Measurements from ENCODE around the gene MRPL4.

DNA sequence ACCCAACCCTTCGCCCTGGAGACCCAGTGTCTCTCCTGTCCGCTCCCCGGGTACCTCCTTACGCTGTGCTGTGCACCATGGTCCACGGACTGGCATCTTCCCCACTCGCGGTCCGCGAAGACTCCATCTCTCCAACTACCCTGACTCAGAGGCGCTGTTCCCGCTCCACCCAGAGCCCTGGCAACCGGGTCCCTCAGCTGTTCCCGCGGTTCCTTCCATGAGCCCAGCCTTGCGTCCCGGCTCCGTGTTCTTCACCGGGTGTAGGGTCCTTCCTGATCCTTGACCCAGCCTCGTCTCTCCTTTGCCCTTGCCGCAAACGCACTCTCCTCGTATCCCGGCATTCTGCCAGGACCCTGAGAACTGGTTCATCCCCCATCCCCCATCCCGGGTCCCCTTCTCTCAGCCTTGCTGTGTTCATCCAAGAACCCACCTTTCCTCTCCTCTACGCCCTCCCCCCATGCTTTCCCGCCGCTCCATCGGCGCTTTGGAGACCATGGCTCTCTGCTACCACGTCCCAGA lies 38.4 kb downstream of the MRPL4 start:
- TF ChIP-seq PAWR (CRISPR knock-in tag; IDR thresholded peaks at IDR 0.05; ENCODE audit: borderline replicate concordance) (no peak), SUZ12 (IDR thresholded peaks at IDR 0.05; ENCODE audit: low read depth, low read length) (no peak), FIP1L1 (IDR thresholded peaks at IDR 0.05; ENCODE audit: borderline replicate concordance, insufficient read depth, low read depth, low read length) (no peak), JUN (CRISPR knock-in tag; IDR thresholded peaks at IDR 0.05) (no peak), SMARCE1 (IDR thresholded peaks at IDR 0.05; ENCODE audit: borderline replicate concordance) (no peak), ZFP36L2 (CRISPR knock-in tag; IDR thresholded peaks at IDR 0.05) (no peak), MXI1 (IDR thresholded peaks at IDR 0.05; ENCODE audit: borderline replicate concordance, low read depth, low read length) (no peak), FOXJ3 (CRISPR knock-in tag; IDR thresholded peaks at IDR 0.05; ENCODE audit: borderline replicate concordance) (no peak), HDAC6 (IDR thresholded peaks at IDR 0.05; ENCODE audit: low read depth, low read length) (no peak)

All from HepG2 (cell line).